GM18508 (cell line): Measurements from ENCODE around the gene ZNF48.
A peak's percentile ranks its signal among the peaks of the same experiment; 100 is the strongest.

Experiments
- ATAC-seq: cut with Tn5 transposase; IDR thresholded peaks from one replicate; pipeline ENCODE4 v1.9.1; 2021; ENCODE audit warnings: moderate number of reproducible peaks; ENCODE audit not compliant: insufficient read depth, unreplicated experiment

Gene ZNF48

DNA sequence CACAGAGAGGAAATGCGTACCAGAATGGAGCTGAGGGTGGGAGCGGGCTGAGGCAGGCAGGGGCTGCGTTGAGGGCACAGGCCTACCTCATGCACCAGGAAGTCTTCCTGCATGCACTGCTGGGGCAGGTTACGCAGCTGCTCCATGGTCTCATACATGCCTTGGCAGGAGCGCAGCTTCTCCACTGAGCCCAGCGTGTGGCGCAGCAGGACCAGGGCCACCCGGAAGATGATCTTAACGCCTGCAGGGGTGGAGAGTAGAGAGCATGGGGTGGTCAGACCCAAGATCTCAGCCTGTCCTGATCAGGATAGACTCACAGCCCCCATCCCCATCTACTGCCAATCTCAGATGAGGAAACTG, 36.7 kb upstream of the ZNF48 start:
- no peak for ATAC-seq

DNA sequence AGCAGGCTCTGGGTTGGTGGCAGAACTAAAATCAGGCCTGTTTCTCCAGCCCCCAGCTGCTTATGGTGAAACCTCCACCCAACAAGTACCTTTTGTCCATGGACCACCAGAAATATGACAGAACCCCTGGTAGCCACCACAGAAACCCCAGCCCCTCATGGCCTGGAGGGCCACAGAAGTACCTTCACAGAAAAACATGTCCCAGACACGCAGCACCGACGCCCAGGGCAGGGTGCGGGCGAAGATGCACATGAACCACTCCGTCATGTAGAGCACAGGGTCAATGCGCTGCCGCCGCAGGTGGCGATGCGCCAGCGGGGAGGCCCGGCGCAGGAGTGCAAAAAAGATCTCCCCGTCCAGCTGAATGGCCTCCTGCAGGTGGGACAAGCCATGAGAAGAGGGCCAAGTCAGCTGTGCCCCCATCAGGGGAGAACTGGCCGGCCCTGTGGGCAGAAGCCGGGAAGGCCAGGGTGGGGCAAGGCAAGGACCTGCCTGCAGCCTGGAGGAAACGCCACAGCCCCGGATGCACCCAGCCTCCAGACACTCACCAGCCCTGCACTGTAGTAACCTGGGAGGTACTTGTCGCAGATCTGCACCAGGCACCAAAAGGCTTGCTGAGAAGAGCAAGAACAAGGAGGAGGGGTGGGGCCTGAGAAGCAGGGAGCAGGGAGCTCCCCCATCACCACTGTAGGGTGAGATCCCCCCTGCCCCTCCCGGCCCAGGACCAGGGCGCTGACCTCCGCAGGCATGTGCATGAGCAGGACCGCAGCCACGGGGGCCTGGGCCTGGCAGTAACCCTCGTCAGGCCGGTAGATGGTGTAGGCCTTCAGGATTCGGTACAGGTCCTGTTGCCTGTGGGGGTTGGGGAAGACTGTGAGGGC, 36.0 kb upstream of the ZNF48 start:
- no peak for ATAC-seq

DNA sequence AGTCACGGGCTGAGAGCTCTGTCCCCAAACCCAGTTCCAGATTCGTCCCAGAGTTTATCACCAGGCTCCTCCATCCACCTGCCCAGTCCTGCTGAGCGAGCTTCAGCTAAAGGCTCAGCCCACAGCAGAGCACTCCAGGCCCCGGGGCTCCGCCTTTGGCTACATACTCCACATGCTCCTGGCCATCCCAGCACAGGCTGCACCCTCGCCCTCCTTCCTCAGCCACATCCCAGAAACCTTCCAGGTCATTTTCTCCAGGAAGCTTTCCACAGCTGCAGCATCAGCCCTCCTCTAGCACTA, 35.4 kb upstream of the ZNF48 start:
- no peak for ATAC-seq

DNA sequence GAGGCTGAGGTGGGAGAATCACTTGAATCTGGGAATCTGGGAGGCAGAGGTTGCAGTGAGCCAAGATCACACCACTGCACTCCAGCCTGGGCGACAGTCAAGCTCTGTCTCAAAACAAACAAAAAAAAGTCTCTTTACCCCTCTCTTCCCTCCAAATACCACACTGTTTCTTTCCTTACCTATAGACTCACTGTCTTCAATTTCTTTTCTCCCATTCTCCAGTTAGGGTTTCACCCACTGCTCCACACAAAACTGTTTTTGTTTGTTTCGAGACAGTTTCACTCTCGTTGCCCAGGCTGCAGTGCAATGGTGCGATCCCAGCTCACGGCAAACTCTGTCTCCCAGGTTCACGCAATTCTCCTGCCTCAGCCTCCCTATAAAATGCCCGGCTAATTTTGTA, 34.0 kb upstream of the ZNF48 start:
- ATAC-seq, result no peak

DNA sequence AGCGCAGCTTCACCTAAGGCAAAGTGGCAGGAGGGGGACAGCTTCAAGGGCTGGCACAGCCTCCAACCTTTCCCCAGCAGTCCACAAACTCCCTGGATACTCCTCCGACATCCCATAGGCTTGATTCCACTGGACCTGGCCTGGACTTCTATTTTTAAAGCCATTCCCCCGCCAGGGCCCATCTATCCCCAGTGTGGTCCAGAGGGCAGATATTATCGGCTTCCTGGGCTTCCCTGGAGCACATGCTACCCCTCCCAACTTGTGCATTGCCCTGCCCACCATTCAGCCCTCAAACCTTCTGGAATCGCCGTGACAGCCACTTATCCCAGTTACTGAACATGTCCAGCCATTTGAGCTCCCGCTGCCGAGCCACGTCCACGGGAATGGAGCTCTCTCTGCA, 30.0 kb upstream of the ZNF48 start:
- no peak for ATAC-seq

DNA sequence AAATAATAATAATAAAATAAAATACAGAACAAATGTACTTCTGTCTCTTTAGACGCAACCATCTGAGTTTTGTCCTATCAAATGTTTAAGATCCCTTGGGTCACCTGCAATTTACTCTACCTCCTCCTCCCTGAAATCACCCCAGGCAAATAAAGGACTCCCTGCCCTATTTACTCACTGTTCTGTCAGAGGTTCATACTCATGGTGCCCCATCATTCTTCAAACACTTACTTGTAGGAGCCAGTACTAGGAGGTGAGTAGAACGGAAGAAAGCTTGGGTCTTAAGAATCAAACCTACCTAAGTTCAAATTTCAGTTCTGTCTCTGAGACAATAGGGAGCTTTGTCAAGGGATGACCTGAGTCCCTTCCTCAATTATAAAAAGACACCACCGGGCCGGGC, 28.7 kb upstream of the ZNF48 start:
- ATAC-seq, result no peak

DNA sequence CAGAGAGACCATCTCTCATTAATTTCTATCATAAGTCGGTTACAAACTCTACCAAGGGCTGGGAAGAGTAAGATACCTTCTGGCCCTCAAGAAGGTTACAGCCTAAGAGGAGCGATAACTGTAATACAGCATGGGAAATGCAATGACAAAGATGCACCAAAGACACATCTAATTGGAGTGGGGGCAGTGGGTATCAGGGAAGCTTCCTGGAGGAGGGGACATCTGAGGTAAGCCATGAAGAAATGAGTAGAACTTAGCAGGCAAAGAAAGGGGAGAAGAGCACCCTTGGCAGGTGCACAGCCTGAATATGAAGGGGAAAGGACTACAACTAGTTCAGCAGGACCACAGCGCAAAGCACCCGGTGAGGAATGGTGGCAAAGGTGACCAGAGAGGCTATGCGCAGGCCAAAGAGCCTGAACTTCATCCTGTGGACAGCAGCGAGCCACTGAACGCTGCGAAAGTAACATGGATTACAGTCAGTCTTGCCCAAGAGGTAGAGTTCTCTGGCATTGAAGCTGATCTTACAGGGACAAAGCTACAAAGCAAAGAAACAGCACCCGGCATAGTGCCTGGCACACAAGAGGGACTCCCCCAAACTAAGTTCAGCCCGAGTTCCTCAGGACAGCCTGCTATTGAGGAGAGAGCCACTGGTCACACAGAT, 27.7 kb upstream of the ZNF48 start:
- ATAC-seq, result no peak

DNA sequence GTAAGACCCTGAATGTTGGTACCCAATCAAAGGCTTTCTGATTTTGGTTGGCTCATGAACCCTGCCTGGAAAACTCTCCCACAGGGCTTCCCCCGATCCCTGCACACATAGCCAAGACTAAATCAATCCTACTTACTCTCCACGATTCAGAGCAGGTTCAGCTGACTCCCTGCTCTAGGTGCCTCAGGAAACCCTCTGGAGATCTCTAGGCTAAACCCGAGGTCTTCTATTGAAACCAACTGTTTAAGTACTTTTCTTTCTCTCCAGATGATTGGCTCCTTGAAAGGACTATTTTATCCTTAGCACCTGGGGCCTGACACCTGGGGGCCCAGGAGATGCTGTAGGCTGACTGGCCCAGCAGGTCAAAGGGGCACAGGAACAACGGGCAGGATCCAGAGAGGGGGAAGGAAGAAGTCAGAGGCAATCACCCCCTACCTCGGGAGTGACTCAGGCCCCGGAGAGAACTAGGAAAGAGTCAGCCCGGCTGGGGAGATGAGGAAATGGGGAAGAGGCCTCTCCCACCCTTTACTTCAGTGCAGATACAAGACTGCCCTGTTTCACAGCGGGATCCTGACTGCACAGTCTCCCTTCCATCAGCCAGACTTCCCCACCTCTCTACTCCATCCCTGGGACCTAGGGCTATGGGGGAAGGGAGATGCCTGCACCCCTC, 27.0 kb upstream of the ZNF48 start:
- no peak for ATAC-seq

DNA sequence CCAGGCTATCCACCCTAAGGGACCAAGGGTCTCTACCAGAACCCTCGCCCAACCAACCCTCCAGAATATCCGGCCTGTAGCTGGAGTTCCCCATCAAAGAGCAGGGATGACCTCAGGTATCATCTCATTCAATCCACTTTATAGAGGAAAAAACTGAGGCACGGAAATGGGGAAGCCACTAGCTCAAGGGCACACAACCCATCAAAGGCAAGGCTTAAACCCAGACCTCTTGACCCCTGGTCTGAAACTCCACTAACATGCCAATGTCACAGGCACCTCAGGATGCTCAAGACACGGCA, 26.5 kb upstream of the ZNF48 start:
- no peak for ATAC-seq

DNA sequence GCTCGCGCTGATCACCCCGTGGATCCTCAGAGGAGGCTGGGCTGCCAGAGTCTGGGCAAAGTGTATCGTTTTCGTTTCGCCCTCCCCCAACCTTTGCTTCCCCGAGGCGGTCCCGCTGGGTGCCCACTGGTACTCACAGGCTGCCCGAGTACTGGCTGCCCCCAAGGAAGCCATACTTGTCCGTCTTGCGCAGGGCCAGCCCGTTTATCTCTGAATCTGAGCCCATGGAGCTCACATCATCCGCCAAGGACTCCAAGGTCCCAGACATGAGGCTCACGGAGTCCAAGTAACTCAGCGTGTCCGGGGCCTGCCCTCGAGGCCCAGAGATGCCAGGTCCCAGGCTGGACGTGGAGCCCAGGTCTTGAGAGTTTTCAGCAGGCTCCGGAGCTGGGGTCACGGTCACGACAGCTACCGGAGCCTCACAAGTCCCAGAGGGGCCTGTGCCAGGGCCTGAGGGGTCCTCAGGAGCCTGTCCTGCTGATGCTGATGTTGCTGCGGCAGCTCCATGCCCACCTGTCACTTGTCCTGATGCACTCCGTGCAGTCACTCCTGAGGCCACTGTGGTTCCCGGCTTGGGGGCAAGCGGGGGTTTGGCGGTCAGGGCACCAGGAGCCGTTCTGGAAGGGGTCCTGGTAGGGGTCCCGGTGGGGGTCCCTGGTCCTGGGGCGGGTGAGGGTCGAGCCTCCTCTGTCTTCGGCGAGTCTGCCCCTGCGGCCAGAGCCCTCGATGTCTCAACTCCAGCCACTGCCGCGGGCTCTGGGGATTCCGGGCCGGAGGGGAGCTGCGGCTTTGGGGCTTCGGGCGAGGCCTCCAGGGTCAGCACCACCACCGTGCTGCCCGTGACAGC, 25.9 kb upstream of the ZNF48 start:
- no peak for ATAC-seq

DNA sequence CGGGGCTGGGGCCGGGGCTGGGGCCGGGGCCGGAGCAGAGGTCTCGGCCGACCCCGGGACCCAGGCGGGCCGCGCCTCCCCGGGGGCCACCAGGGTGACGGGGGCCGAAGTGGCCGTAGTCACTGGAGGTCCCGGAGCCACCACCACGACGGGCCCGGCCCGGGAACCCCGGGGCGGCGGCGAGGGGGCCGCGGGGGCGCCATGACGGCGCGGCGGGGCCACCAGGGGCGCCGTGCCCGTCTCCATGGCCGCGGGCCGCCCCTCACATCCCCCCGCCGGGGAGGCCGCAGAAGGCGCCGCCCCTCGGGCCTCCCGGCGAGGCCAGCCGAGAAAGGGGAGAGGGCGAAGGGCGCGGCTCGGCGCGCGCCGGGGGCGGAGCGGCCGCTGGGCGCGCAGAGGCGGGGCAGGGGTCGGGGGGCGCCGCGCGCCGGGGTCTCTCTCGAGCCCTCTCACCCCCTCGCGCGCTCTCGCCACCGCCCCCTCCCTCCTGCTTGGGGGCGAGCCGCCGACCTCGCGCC, 25.2 kb upstream of the ZNF48 start:
- no peak for ATAC-seq

DNA sequence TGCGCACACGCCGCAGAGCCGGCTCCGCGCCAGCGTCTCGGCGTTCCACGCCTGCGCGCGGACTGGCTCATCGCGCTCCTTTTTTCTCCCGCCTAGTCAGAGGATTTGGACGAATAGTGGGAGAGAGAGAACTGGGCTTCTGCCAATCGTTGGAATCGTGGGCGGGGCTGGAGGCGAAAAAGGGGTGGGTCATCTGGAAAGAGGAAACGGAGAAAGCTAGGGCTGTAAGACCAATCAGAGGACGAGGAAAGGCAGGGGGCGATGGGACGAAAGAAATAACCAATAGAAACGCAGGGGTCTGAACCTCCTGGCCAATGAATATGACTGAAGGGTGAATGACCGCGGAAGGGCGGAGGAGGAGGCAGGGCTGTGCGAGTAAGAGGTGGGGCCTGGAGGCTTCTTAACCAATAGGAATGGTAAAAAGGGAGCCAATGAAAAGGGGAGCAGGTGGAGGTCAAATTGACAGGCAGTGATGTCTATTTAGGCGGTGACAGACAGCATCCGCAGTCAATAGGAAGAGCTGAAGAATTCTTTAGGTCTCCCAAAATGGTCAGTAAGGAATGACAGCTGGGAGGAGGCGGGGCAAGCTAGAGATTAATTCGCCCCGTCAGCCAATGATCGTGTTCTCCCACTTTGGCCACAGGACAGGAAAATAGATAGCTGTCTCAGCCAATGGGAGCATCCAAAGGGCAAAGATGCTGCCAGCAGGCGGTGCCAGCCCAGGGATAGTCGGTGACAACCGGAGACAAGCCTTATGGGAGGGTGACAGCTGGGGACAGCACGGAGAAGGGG, 24.6 kb upstream of the ZNF48 start, which contains the start of gene TBC1D10B:
Gene TBC1D10B (minus strand): TSS at position 39 of the 792 bp plus-strand sequence. CDS start 311 bp downstream, outside the sequence.
- ATAC-seq, result peak; percentile 73

DNA sequence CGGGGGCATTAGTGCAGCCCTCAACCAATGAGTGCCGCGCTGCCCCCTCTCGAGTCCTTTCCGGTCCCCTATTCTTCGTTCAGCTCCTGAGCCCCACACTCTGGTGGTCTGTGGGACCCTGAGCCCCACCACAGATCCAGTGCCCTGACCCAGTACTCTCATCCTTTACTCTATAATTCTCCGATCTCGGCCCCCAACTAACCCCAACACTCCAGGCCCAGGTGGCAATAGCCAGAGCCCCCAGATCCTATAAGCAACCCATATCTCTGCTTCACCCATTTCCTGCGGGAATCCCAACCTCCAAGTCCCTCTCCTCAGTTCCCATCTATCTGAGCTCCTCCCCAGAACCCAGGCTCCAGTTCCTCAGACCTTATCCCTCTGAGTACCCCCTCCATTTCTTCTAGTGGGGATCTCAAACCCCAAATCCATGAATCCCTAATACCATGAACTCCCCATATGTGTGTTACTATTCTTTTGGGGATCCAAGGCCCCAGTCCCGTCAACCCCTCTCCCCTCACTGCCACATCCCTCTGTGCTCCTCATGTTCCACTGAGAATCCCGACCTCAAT, 23.9 kb upstream of the ZNF48 start:
- no peak for ATAC-seq

DNA sequence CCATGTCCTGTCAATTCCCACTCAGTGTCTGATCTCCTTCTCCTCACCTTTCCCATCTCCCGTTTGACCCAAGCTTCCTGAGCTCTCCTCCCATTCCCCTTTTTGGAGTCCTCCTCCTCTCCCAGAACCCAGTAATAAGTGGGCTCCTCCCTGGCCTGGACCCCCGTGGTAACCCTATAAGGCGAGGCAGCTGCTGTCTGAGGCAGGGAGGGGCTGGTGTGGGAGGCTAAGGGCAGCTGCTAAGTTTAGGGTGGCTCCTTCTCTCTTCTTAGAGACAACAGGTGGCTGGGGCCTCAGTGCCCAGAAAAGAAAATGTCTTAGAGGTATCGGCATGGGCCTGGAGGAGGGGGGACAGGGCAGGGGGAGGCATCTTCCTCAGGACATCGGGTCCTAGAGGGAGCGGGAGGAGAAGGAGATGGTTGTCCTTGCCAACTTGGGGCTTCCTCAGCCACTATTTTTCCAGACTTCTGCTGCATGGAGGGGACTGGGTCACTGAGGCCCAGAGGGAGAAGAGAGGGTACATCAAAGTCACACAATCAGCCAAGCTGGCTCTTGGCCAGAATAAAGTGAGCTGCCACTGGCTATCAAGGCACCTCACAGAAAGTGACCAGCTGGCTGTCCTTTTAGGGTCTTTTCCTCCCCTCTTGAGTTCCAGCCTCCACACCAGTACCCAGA, 23.0 kb upstream of the ZNF48 start:
- no peak for ATAC-seq

DNA sequence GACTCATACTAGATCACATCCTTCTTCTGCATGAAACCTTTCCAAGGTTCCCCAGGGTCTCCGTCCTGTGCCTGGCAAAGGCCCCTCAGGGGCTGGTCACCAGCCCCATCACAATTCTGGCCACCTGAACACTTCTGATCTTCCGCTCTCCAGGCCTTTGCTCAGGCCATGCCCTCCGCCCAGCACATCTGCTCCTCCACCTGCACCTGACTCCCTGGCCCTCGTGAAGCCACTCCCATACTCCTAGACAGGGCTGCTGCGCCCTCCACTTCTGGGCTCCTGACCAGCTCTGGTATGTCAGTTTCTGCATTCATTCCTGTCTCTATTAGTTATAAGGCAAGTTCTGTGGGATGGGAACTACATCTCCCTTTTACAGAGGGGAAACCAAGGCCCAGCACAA, 22.5 kb upstream of the ZNF48 start:
- ATAC-seq, result no peak

DNA sequence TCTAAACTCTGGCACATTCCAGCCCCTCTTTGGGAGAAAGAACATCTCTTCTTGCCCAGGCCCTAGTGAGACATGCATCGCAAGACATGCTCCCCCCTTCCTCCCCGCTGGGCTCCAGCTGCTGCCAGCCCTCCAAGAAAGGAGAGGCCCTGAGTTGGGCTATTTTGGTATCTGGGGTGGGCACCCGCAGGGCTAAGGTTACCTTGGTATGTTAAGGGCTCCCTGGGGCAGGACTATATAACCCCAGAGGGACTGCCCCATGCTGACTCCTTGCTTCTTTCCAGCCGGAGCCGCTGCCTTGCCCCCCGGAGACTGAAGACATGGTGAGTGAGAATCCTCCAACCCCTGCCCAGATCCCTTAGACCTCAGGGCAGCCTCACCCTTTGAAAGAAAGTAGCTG, 20.7 kb upstream of the ZNF48 start, which contains the start of gene MYL11:
Gene MYL11 (plus strand): TSS at position 265 of the 400 bp plus-strand sequence. CDS start 56 bp downstream, at position 321.
- ATAC-seq, result no peak

DNA sequence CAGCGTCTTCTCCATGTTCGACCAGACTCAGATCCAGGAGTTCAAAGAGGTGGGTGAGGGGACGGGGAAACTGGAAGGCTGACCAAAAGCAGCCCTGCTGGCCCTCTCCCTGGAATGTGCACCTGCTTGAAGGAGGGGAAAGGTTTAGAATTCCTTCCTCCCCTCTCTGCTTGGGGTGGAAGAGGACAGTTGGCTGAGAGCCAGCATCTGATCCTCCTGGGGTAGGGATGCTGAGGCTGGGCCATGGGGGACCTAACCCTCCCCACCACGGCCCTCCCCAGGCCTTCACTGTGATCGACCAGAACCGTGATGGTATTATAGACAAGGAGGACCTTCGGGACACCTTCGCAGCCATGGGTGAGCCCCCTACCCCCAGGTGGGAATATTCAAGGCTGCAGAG, 19.4 kb upstream of the ZNF48 start:
- no peak for ATAC-seq

DNA sequence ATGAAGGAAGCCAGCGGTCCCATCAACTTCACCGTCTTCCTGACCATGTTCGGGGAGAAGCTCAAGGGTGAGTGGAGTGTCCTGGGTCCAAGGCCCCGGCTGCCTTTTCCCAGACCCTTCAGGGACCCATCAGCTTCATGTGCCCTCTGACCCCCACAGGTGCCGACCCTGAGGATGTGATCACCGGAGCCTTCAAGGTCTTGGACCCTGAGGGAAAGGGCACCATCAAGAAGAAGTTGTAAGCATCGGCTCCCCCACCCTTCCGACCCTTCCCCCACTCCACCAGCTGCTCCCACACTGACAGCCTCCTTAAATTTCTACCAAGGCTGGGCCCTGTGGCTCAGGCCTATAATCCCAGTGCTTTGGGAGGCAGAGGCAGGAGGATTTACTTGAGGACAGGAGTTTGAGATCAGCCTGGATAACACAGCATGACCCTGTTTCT, 18.7 kb upstream of the ZNF48 start:
- no peak for ATAC-seq
